ENCODE results near the gene UNC13C.

GRCh38 chr15:54506977-54507524, 528.8 kb downstream of the UNC13C start:
- TF ChIP-seq POLR2AphosphoS5 (IDR thresholded peaks at IDR 0.05; ENCODE audit: low read depth, low read length) = no peak
- no peak for TF ChIP-seq POLR2A (IDR thresholded peaks at IDR 0.05; ENCODE audit: low read depth, low read length)

Data from GM12892 (cell line).